NCI-H1092 treated with DMSO at 0.1 percent for 48 hours (cell line): ENCODE results near the gene CAMKMT.

Experiments
- DNase-seq: peaks from one replicate; lab custom pipeline; 2025; lab: John Stamatoyannopoulos, UW

Gene CAMKMT

DNA sequence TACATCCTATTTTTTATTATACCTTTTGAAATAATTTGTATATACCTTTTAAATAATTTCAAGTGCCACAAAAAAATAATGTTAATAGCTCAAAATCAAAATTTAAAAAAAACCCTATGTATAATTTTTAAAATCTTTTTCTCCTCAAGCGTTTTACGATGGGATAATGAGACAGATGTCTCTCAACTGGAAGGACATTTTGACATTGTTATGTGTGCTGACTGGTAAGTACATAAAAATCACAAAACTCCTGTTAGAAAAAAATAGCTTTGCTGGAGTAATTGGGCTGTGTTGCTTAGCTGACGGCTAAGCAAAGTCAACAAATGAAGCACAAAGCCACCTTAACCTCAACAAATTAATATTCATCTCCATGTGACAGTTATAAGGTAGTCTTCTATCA lies 381.7 kb downstream of the CAMKMT start:
- DNase-seq, result no peak

DNA sequence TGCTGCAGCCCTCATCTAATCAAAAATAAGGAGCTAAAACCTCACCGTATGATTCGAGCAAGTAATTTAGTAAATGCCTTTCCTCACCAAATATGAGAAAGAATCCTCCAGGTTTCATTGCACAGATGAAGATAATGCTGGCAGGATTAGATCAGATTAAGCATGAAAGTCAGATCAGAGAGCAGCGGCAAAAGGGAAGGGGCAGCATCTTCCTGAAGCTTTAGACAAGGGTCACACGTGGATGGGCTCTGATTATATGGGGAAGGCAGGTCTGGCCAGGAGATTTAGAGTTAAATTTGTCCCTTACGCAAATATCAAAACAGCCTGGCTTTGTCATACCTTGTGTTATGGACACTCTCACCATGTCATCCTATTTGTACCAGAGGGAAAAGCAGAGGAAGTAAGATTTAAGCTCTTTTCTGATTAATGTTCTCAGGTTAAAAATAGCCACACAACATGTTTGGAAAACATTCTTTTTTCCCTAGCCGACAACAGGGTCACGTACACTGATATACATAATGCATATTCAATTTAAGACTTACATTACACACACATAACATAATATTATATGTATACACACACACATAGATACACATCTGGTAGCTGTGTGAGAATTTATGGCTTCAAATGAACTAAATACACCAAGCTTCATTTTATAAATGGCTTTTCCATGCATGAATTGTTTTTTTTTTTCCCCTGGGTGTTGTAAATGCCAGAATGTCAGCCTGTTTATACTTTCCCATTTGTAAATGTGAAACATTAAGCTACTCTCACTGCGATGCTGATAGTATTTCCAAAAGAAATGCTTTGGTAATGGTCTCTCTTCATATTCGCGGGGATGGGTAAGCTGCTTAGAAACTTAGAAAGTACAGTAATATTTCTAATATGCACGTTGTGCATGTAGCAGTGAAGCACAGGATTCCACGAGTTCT lies 383.5 kb downstream of the CAMKMT start:
- DNase-seq, result no peak

DNA sequence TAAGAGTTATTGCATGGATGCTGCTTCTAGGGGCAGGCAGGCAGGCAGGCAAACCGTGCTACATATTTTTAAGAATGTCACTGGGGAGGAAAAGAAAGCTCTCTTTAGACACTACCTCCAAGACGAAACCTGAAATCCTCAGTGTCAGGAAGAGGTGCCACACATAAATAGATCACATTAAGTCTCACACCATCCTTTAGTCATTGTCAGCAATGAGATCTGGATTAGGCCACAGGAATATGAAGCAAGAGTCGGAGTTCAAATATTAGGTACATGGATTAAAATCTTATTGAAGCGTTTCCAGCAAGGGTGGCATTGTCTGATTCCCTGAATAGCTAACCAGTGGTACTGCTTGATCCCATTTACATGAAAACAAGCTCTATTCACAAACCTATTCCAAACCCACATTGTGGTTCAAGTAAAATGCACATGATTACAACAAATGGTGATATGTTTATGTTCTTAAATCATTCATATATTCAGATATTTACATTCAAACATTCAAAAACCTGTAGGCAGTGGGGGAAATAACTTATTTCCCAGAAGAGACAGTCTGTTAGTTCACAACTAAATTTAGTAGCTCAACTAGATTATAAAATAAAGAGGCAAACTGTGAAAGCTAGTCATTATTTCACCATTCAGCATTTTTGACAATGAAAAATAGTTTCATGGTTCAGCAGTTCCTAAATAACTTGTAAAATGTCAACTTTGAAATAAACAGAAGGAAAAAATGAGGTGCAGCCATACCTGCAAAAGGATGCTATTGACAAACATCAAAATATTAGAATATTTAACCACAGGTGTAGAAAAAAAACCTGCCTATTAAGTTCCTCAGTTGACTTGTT lies 384.4 kb downstream of the CAMKMT start:
- DNase-seq, result no peak

DNA sequence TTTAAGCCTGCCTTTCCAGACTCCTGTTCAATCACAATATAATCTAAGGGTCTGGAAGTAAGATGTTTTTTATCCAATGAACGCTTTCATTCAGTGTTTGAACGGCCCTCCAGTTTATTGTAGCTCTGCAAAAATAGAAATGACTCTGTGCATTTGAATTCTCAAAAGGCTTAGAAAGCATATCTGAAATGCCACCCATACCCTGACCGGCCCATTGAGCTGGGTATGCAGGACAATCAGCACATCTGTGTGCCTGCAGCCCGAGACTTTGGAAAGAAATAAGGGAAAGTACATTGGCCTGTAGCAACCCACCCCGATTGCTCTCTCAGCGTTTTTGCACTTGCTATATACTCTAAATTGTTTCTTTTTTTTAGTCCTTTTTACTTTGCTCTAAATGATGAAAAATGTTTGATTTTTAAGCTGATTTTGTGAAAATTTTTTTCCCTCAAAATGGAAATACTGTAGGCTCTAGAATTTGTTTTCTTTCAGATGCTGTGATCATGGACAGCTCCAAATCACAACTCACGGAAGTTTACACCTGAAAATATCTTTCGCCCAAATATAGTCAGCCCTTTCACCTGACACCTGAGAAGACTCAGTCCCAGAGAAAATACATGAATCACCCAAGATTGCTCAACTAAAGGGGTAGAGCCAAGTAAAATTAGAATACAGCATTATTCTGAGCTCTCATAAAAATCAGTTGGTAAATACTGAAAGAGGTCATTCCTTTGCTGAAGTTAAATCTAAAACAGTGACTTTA lies 385.3 kb downstream of the CAMKMT start:
- DNase-seq, result no peak

DNA sequence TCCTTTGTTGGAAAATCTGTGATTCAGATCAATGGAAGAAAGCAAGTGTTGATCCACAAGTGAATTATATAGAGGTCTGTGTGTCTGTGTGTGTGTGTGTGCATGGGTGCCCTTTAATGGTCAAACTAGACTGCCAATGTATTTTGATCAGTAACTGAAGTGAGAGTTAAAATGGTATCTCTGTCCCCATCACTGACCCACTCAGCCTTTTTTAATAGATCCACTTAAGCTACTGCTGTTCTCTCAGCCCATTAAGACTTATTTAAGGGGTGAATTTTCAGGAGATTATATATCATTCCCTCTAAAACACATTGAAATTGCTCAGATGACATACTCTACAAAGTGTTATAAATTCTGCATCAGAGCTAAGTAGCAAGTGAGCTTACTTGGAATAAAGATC lies 386.0 kb downstream of the CAMKMT start:
- no peak for DNase-seq

DNA sequence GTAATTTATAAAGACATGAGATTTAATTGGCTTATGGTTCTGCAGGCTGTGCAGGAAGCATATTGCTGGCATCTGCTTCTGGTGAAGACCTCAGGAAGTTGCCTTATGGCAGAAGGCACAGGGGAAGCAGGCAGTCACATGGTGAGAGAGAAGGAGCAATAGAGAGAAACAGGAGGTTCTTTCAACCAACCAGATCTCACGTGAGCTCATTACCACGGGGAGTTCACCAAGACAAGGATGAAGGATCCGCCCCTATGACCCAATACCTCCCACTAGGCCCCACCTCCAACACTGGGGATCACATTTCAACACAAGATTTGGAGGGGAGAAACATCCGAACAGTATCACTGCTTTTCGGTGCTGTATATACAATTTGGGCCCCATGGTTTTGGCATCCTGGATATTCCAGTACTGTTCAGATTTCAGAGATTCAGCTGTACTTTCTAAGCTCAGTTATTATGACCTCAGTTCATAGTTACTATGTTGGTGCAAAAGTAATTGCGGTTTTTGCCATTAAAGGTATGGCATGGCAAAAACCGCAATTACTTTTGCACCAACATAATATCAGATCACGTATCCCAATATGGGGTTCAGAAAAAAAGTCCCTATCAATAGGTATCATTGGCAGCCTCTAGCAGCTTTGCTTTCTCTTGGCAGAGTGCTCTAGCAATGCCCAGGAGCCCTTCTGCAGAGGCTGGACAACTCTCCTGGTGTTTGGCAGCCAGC lies 390.2 kb downstream of the CAMKMT start:
- no peak for DNase-seq

DNA sequence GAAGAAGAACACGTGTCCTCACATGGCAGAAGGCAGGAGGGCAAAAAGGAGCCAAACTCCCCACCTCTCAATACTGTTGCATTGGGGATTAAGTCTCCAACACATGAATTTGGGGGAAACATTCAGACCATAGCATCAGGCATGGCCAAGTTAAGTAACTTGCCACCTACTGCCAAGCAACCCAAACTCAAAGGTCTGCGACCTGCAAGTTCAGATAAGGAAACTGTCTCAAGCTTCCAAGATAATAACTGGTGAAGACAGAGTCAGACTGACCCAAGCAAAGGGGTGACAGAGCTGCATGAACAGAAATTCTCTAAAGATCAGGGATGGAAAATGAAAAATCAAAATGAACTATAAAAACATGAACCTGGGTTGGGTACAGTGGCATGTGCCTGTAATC lies 391.0 kb downstream of the CAMKMT start:
- no peak for DNase-seq

DNA sequence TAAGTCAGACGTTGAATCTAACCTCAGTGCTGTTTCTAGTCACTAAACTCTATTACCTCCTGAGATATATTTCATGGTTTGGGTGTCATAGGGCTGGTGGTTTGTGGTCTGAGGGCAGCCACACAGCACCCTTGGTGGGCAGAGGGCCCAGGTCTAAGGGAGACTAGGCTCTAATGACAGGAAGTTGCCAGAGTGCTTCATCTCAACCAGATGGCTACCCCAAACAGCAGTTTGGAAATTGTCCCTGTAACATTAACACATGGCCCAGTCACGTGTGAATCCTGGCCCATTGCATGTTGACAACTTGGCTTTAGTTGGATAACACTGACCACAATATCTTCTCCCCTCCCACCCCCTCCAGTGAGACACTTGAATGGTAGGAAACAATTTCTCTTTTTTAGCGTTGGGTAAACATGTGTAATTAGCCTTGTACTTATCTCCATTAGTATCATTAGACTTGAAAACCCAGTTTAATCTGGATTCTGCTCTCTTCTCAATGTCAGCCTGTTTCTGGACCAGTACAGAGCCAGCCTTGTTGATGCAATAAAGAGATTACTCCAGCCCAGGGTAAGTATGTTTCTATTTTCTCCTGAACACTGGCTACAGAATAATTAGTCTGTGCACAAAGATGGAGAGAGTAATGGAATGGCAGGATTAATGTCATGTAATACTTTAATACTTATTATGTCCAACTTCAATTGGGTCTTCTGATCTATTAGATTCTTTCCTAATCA lies 392.0 kb downstream of the CAMKMT start:
- no peak for DNase-seq

DNA sequence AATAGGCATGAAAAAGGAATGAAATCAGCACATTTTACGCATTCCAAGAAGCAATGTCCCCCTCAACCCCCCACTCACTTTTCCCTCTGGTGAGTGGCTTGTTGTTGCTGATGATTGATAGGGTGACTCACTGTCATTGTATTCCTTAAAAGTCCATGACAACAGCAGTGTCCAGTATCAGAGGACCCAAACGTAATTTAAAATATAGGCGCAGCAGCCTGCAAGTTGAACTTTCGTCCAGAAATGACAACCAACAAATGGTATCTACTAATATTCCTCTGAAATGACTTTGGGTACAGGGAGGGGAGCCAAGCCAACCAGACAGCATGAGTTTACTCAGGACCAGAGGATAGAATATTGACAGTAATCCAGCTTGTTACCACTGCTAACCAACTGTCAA lies 396.8 kb downstream of the CAMKMT start:
- no peak for DNase-seq

DNA sequence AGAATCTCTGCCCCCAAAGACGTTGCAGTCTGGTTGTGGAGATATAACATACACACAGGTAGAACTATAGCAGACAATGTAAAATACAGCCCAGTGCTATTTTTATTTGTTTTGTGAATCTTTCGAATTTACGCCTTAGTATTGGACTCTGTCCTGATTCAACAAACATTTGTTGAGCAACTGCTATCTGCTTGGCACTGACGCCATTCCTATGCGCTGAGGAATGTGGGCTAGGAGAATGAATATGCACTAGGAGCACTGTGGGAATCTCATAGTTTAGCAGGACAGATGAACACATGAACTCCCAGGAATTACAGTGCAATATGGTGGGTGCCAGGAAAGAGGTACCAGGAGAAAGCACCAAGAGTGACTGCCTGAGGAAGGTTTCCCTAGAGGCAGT lies 398.1 kb downstream of the CAMKMT start:
- DNase-seq, result no peak

DNA sequence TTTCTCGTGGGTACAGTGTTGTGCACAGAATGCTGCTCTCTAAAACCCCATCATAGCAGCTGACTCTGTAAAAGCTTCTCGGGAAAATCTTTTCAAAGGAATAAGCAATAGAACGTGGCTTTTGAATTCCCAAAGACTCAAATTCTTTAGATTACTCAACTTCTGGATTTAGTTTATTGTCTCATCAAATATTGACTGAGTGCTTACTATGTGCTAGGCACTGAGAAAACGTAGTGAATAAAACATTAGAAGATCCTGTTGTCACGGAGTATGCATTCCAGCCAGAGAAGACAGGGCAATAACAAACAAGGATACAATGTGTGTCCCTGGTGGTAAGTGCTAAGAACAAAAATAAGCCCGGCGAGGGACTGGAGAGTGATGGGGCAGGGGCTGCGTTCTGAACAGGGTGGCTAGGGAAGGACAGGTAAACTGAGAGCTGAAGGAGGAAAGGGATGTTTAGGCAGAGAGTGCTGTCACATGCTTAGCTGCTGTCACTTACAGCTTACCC lies 401.6 kb downstream of the CAMKMT start:
- no peak for DNase-seq

DNA sequence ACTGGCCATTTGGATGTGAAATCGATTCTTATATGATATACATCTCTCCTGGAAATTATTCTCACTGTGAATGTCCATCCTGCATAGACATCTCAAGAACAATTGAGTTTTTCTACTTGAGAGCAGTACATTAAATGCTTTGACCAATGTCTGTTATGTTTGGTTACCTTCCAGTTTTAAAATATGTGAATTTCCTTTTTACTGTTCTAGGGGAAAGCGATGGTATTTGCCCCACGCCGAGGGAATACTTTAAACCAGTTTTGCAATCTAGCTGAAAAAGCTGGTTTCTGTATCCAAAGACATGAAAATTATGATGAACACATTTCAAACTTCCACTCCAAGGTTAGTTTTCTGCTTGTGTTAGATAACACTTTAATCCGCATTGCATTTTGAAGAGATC lies 404.5 kb downstream of the CAMKMT start:
- DNase-seq, result no peak

DNA sequence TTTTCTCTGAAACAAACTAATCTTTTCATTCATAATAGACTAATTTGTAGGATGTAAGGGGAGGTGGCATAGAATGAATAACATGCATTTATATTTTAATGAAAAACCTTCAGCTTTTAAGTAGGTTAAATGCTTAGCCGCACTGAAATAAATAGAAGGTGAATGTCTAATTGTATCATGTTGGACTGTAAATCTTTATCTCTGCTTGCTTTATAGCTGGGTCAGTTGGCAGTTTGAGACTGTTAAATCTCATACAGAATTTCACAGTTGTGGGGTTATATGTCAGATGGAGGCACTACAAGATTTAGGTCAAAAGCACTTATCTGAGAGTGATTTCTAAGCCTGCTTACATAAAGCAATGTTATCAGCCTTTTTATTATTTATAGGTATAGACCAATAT lies 405.0 kb downstream of the CAMKMT start:
- no peak for DNase-seq

DNA sequence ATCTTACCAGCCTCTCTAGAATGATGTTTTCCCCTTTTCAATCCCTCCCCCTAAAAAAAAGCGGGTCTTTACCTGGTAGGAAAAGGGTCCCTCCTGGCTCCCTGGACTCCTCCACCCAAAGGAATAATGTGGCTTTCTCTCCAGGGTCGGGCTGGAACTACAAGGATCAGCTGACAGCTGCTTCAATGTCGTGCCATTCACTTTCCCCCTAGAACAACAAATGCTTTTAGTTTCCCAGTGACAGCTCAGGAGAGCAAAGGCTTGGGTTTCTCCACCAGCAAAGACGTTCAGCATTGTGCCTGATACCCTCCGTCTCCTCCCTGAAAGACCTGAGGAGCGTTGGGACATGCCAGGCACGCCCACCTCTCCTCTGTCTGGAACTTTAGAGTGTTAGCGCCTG lies 405.9 kb downstream of the CAMKMT start:
- peak; percentile 7 for DNase-seq

DNA sequence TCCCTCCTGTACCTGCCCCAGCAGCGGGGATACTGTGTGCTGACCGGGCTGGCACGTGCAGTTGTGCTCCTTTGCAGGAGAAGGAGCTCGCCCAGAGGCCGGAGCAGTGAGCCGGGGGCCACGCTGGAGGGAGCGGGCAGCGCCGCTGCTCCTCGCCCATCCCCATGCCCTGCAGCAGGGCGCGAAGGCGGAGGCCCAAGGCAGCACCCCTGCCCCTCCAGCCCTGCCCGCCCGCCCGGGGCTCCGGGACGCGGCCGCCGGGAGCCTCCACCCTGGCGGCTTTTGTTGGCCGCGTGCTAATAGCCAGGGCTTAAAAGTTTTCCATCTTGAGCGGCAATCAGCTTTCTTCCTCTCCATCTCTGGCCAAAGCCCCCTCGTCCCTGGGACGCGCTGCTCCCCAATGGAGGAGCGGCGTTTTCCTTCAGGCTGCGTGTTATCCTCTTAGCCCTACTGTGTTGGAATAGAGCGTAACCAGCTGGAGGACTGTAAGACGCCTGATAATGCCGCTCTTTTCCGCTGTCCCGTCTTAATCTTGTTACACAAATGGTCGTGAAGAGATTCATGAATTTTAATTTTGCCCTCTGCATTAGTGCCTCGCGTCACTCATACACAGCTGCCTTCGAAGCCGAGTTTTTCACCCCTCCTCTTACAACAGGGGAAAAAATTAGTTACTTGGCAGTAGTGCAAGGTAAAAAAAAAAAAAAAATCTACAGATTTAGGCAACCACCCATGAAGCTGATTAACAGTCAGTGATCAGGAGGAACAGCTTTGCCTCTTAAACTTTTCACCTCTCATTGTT lies 406.9 kb downstream of the CAMKMT start:
- DNase-seq, result peak; percentile 46

DNA sequence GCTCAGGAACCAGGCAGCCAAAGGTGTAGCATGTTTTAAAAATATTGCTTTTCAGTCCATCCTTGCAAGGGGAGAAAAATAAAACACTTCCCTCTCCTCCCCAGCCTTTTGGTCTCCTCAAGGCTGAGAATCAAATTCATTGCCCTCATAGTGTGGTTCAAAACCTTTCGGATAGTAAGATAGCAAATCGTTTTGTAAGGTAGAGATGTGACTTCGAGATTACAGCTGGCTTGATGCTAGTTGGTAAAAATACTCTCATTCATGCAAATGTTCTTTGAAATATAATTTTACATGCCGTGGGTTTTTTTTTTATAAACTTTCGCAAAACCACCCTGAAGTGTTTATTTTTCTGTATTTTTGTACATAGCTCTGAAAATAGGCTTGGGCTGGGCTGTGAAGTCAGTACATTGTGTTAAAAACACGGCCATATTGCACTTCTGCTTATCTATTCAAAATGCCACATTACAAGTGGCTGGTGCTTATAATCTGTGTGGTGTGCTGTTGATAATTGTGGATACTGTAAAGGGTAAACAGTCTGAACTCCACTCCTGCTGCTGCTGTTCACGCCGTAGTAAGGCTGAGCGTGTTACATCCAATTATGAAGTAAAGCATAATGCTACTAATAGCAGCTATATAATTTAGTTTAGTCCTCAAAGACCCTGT lies 407.7 kb downstream of the CAMKMT start:
- peak; percentile 68 for DNase-seq

DNA sequence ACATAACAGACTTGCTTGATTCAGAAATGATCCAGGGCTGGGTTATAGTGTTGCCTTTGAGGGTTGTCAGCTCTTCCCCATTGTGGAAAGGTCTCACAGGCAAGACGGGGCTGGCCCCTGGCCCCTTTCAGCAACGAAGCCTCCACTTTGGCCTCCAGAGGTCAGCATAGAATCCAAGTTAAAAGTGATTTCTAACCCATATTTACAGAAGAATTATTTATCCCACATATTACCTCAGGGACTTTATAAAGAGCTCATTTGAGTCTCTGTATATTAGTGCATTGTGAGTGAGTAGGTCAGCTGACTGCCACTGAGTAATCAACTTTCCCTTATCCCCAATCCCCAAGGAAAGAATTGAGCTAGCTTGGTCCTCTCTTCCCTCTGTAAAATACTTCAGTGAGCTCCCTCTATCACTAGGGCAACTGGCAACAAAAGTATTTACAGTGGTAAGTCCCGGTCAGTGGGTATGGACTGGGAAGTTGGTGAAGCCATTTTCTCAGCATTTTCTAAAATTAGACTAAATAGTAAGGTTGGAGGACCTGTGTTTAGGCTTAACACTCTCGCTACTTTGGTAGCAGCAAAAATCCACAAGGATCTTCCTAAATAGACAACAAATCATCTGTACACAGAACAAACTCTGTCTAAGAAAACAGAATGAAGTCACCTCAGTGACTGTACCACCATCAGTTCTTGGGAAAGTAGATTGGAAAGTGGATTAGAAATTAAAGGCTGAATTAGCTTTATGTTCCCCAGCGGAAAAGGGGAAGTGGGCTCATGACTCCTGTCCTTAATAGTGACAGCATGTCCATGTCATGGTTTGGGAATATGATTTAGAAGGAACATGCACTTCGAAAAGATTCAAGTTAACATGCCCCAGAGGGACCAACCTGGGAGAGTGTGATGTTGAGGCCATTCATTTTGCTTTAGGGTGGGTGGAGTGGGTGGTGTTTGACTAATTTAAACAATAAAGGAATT lies 408.8 kb downstream of the CAMKMT start:
- peak; percentile 54 for DNase-seq

DNA sequence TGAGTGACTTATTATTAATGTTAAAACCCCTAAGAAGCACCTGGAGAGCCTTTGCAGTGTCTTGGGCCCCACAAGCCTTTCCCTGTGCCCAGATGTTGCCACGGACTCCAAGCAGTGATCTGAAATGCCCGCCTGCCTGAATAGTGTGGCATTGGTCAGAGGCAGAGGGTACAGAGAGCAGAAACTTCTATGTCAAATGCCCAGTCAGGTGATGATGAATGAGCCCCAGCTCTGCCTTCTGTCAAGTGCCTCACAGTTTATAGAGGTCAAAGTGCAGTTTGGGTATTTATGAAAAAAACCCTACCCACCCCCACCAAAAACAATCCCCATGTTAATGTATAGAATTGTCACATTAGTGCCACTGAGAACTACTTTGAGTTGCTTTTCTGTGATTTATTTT lies 409.8 kb downstream of the CAMKMT start:
- peak; percentile 38 for DNase-seq
